Suprapubic skin (tissue), 4 donors: Measurements from ENCODE around the gene MED8. TPM values are rescaled to one million over a fixed set of nuclear protein-coding genes. Genes with fewer than 3 reads are reported as not detected.

ENCODE experiments used
- DNase-seq, 2 donors: peaks; one replicate each; pipeline ENCODE4 v3.0.0-alpha.2; 2019; ENCODE audit warnings: low spot score in 2 of 2
- H3K27ac ChIP-seq: fragments of 200-600 bp; sonication (generic); one replicate; pipeline ENCODE4 v1.5.1; 2019
- H3K27me3 ChIP-seq: fragments of 200-600 bp; sonication (generic); one replicate; pipeline ENCODE4 v1.5.1; 2019
- H3K36me3 ChIP-seq: fragments of 200-600 bp; sonication (generic); one replicate; pipeline ENCODE4 v1.5.1; 2019
- H3K4me1 ChIP-seq: fragments of 200-600 bp; sonication (generic); one replicate; pipeline ENCODE4 v1.5.1; 2019
- H3K4me3 ChIP-seq: fragments of 200-600 bp; sonication (generic); one replicate; pipeline ENCODE4 v1.5.1; 2019; ENCODE audit warnings: mild to moderate bottlenecking
- H3K9me3 ChIP-seq: fragments of 200-600 bp; sonication (generic); one replicate; pipeline ENCODE4 v1.5.1; 2019
- CTCF ChIP-seq, 2 donors: fragments of 200-600 bp in 1 of 2; fragments of 450-650 bp in 1 of 2; sonication (generic) in 1 of 2; IDR thresholded peaks; one replicate each; pipeline ENCODE4 v1.5.1; 2016 to 2019; ENCODE audit warnings: antibody characterized with exemption in 2 of 2, mild to moderate bottlenecking in 1 of 2, moderate library complexity in 1 of 2
- EP300 ChIP-seq: sonication (generic); formaldehyde crosslinking; IDR thresholded peaks from one replicate; pipeline ENCODE4 v1.6.1; 2017; ENCODE audit warnings: antibody characterized with exemption
- POLR2A ChIP-seq, 2 donors: fragments of 450-650 bp; IDR thresholded peaks; one replicate each; pipeline ENCODE4 v1.6.1; 2017; ENCODE audit warnings: antibody characterized with exemption in 2 of 2, mild to moderate bottlenecking in 2 of 2, moderate library complexity in 2 of 2
- POLR2AphosphoS5 ChIP-seq, 3 donors: sonication (generic); formaldehyde crosslinking; IDR thresholded peaks; one replicate each; pipeline ENCODE4 v1.6.1; 2017; ENCODE audit warnings: antibody characterized with exemption in 3 of 3
- WGBS: methylation state at CpG from one replicate; pipeline ENCODE4 v1.1.5; 2018; 5-methylcytosine and 5-hydroxymethylcytosine counted together
- total RNA-seq, 4 donors: library from RNA; depleted of rRNA; stranded (reverse); fragments of >200 nt; gene quantifications; one replicate each; pipeline ENCODE4 v1.1.0, GENCODE V29; 2016

The MED8 gene
- total RNA-seq, 4 donors from 2014 or later, result 26.8 to 43.2 (median 40.3) TPM

DNA sequence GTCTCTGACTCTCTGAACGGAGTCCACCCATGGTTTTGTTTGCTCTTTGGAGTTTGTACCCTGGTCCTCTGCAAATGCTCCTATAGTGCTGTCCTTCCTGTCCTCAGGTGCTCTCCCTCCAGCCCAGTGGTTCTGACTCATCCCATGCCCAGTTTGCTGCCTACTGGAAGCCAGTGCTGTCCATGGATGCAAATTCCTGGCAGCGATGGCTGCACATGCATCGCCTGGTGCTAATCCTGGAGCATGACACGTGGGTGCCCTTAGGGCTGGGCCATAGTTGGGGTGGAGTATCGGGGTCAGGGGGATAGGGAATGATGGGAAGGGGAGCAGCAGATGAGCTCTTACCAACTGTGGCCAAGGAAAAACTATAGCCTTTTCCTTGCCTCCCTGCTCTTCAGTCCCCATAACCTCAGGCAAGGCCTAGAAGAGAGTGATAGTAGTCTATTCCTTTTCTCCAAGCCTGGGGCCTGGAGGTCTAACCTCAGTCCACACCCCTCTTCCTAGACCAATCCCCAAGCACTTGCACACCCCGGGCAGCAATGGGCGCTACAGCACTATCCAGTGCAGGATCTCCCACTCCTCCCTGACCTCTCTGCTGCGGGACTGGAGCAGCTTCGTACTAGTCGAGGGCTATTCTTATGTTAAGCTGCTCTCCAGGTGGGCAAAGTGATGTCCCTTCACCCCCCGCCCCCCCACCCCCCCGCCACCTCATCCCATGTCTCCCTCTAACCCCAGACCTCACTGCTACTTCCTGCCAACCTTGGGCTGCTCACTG is 32.6 kb upstream of the MED8 start:
- Histone ChIP-seq H3K4me1 (no peaks in the 10 kb centered on the region), H3K9me3 (no peaks in the 10 kb centered on the region), H3K36me3 (peaks cover 96% of the 10 kb centered on the region), H3K27ac (no peak overlapping the region), H3K27me3 (no peaks in the 10 kb centered on the region), H3K4me3 (no peak overlapping the region)
- WGBS, result 92% methylated on average over 12 of the region's 12 CpGs
- no peak for DNase-seq
- TF ChIP-seq POLR2A (IDR thresholded peaks at IDR 0.05) (no peak), POLR2AphosphoS5 (IDR thresholded peaks at IDR 0.05) (no peak), CTCF (IDR thresholded peaks at IDR 0.05) (no peak), EP300 (no peak)

GRCh38 chr1:43421396-43421795 is 31.8 kb upstream of the MED8 start:
- Histone ChIP-seq H3K27me3 (no peaks in the 10 kb centered on the region), H3K9me3 (no peaks in the 10 kb centered on the region), H3K36me3 (peaks cover 96% of the 10 kb centered on the region), H3K27ac (no peak overlapping the region), H3K4me1 (no peaks in the 10 kb centered on the region), H3K4me3 (no peak overlapping the region)
- TF ChIP-seq POLR2A (IDR thresholded peaks at IDR 0.05) (no peak), POLR2AphosphoS5 (IDR thresholded peaks at IDR 0.05) (no peak), CTCF (IDR thresholded peaks at IDR 0.05) (no peak), EP300 (no peak)
- DNase-seq, result no peak
- 97% methylated on average over 6 of the region's 6 CpGs for WGBS

- DNase-seq, result no peak
- Histone ChIP-seq H3K27me3 (no peaks in the 10 kb centered on the region), H3K4me1 (no peaks in the 10 kb centered on the region), H3K9me3 (no peaks in the 10 kb centered on the region), H3K27ac (no peak overlapping the region), H3K4me3 (no peak overlapping the region), H3K36me3 (peaks cover 96% of the 10 kb centered on the region)
- WGBS, result 96% methylated on average over 9 of the region's 10 CpGs
- TF ChIP-seq CTCF (IDR thresholded peaks at IDR 0.05) (no peak), EP300 (no peak), POLR2AphosphoS5 (IDR thresholded peaks at IDR 0.05) (no peak), POLR2A (IDR thresholded peaks at IDR 0.05) (no peak)
Measured at GRCh38 chr1:43420874-43421273, 31.3 kb upstream of the MED8 start.

- no peak overlapping the region for H3K4me3 ChIP-seq
- no peaks in the 10 kb centered on the region for H3K27me3 ChIP-seq
- DNase-seq, result no peak
- no peak overlapping the region for H3K27ac ChIP-seq
- H3K9me3 ChIP-seq, result no peaks in the 10 kb centered on the region
- H3K36me3 ChIP-seq, result peaks cover 95% of the 10 kb centered on the region
- H3K4me1 ChIP-seq, result no peaks in the 10 kb centered on the region
- TF ChIP-seq POLR2A (IDR thresholded peaks at IDR 0.05), result no peak
- TF ChIP-seq CTCF (IDR thresholded peaks at IDR 0.05), result no peak
- TF ChIP-seq EP300, result no peak
- no peak for TF ChIP-seq POLR2AphosphoS5 (IDR thresholded peaks at IDR 0.05)
- 95% methylated on average over 13 of the region's 13 CpGs for WGBS
Measured at GRCh38 chr1:43419627-43420425, 30.2 kb upstream of the MED8 start.

GRCh38 chr1:43418858-43419257 is 29.3 kb upstream of the MED8 start:
- H3K4me3 ChIP-seq, result no peak overlapping the region
- no peaks in the 10 kb centered on the region for H3K27me3 ChIP-seq
- no peaks in the 10 kb centered on the region for H3K9me3 ChIP-seq
- peaks cover 85% of the 10 kb centered on the region for H3K36me3 ChIP-seq
- no peaks in the 10 kb centered on the region for H3K4me1 ChIP-seq
- DNase-seq, result no peak
- H3K27ac ChIP-seq, result no peak overlapping the region
- WGBS, result 82% methylated on average over 4 of the region's 4 CpGs
- TF ChIP-seq POLR2AphosphoS5 (IDR thresholded peaks at IDR 0.05), result no peak
- no peak for TF ChIP-seq EP300
- no peak for TF ChIP-seq CTCF (IDR thresholded peaks at IDR 0.05)
- TF ChIP-seq POLR2A (IDR thresholded peaks at IDR 0.05), result no peak
